ENCODE data around the gene SOX18.
A peak's percentile ranks its signal among the peaks of the same experiment; 100 is the strongest.

SOX18 gene

DNA sequence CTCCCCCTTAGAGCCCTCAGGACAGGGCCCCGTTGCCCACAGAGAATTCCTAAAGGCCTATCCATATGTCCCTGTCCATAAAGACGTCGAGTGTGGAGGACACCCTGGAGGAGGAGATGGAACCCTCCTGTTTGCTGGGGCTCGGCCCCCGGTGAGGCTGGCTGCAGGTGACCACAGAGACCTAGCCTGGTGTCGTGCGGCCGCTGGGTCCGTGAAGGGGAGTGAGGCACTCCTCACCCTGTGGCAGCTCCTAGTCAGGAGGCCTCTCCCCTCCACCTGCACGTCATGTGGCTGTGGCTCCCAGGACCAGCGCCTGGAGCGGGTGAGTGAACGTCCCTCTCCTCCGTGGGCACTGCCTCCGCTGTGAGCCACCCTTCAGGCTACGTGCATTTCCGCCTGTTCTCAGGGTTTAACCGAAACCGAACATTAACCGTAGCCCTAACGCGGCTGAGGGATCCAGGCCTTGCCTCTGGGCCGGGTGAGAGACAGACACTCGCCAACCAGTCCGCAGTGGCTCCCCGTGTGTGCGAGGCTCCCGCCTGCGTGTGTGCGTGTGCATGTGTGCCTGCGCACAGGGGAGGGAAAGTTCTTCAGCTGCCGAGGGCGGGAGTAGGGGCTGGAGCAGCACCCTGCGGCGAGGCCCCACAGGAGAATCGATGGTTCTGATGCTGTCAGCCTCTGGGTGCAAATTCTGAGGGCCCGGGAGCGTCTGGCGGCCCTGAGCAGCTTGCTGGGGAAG is 7.6 kb upstream of the SOX18 start:
- no peak for DNase-seq
- peak; percentile 40 to 54 for ATAC-seq (replicated peaks)
- H3K4me1 Mint-ChIP-seq: peaks cover 11 to 18% of the 10 kb centered on the region in 2 donors
- H3K27me3 Mint-ChIP-seq: peaks cover 26 to 39% of the 10 kb centered on the region in 2 donors
- no peak overlapping the region for H3K27ac Mint-ChIP-seq
- H3K9me3 Mint-ChIP-seq: no peaks in the 10 kb centered on the region
- H3K36me3 Mint-ChIP-seq: peaks cover 0 to 2% of the 10 kb centered on the region in 2 donors
- H3K4me3 Mint-ChIP-seq: peak overlapping the region; percentile 32 to 63

DNA sequence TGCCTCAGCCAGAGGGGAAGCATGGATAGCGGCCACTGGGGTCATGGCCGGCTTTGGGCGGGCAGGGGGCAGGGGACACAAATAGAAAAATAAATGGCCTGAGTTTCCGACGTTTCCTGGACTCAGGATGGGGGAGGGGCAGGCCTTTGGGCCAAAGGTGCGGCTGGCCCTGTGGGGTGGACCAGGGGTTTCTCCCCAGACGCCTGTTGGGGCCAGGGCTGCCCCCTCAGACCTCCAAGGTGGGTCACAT is 7.1 kb upstream of the SOX18 start:
- Mint-ChIP-seq H3K27me3 (peaks cover 31 to 44% of the 10 kb centered on the region in 2 donors), H3K27ac (no peak overlapping the region), H3K36me3 (peaks cover 0 to 2% of the 10 kb centered on the region in 2 donors), H3K4me3 (no peak overlapping the region), H3K4me1 (peaks cover 9 to 18% of the 10 kb centered on the region in 2 donors), H3K9me3 (no peaks in the 10 kb centered on the region)
- no peak for ATAC-seq (replicated peaks)
- no peak for DNase-seq

DNA sequence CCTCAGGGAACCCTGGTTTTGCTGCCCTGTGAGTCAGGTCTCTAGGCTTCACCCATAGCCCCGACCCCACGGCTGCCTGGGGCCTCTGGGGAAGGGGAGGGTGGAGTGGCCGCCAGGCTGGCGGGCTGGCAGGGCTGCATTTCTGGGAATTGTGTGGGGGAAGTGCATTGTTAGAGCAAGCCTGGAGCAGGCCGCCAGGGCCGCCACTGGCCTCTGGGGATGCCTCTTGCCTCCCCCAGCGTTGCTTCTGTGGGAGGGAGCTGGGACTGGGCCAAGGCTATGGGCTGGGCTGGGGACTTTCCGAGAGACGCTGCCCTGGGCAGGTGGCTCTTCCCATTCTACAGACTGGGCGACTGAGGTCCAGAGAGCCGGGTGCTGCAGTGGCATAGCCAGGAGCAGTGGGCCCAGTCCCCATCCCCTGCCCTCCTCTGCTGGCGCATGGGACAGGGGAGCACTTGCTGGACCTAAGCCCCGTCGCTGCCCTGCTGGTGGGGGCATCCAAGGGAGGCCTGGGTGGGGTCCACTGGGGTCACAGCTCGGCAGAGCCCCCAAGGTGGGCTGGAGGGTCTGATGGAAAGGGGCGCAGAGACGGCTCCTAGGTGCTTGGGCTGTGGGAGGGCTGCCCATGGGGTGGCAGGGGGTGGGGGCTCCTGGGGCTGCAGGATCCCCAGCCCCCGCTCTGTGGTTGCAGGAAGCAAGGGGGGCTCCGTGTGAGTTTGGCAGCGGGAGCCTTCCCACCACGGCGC is 6.6 kb upstream of the SOX18 start:
- ATAC-seq (replicated peaks): no peak
- Mint-ChIP-seq H3K4me1 (peaks cover 9 to 18% of the 10 kb centered on the region in 2 donors), H3K27ac (no peak overlapping the region), H3K27me3 (peaks cover 34 to 49% of the 10 kb centered on the region in 2 donors), H3K4me3 (no peak overlapping the region), H3K36me3 (peaks cover 0 to 2% of the 10 kb centered on the region in 2 donors), H3K9me3 (no peaks in the 10 kb centered on the region)
- DNase-seq: no peak

DNA sequence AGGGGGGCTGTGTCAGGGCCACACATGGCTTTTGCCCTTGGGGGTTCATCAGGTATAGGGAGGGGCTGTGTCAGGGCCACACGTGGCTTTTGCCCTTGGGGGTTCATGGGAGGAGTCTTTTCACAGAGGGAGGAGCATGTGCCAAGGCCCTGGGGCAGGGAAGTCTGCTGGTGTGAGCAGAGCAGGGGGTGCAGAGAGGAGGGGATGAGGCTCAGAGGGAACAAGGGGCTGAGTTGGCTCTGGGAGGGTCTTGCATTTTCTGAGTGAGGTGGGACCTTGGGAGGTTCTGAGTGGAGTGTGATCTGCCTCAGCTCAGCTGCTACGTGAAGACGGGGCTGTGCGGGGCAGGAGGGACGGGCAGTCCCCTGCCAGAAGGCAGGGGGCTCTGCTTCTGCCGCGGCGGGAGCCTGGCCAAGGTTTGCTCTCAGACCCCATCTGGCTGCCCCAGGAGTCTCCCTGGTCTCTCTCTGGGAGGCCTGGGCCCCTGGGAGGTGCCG is 6.0 kb upstream of the SOX18 start:
- no peak for DNase-seq
- Mint-ChIP-seq H3K4me1 (peaks cover 9 to 23% of the 10 kb centered on the region in 2 donors), H3K27ac (no peak overlapping the region), H3K36me3 (peaks cover 0 to 2% of the 10 kb centered on the region in 2 donors), H3K9me3 (no peaks in the 10 kb centered on the region), H3K4me3 (no peak overlapping the region), H3K27me3 (peaks cover 40 to 55% of the 10 kb centered on the region in 2 donors)
- no peak for ATAC-seq (replicated peaks)

DNA sequence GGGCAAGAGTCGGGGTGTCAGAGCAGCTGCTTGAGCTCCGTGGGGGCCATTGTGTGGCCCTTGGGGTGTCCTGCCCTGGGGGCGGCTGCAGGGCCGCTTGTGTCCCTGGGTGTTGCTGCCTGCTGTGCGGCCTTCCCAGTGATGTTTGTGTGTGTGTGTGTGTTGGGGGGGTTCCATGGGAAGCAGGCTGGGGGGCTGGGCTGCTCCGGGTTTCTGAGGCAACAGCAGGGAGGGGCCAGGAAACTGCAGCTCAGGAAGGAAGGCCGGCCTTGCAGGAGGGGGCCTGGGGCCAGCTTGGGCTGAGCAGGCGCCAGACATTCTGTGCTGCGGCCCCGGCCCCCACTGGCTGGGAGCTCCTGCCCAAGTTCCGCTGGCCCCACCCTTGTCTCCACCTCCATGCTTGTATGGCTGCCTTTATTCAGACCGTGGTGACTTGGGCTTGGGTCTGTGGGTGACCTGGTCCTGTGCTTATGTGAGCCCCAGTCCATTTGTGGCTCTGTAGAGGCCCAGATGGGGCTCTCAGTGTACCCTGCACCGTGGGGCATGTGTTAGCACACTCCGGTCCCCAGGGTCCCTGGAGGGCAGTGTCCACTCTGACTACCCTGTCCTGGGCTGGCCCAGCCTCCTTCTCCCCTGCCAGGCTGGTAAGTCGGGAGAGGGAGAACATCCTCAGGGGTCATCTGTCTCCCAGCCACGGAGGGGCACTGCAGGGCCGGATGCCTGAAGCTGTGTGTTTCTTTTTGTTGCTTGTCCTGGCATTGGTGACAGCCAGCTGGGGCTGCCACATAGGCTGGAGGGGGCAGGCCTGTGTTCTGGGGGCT is 4.6 kb upstream of the SOX18 start:
- H3K4me1 Mint-ChIP-seq: peaks cover 9 to 24% of the 10 kb centered on the region in 2 donors
- no peak overlapping the region for H3K27ac Mint-ChIP-seq
- no peak overlapping the region for H3K4me3 Mint-ChIP-seq
- DNase-seq (no peak), ATAC-seq (replicated peaks) (peak in 1 of 2 donors; percentile 8)
- no peaks in the 10 kb centered on the region for H3K9me3 Mint-ChIP-seq
- peaks cover 47 to 66% of the 10 kb centered on the region in 2 donors for H3K27me3 Mint-ChIP-seq
- peaks cover 0 to 2% of the 10 kb centered on the region in 2 donors for H3K36me3 Mint-ChIP-seq

DNA sequence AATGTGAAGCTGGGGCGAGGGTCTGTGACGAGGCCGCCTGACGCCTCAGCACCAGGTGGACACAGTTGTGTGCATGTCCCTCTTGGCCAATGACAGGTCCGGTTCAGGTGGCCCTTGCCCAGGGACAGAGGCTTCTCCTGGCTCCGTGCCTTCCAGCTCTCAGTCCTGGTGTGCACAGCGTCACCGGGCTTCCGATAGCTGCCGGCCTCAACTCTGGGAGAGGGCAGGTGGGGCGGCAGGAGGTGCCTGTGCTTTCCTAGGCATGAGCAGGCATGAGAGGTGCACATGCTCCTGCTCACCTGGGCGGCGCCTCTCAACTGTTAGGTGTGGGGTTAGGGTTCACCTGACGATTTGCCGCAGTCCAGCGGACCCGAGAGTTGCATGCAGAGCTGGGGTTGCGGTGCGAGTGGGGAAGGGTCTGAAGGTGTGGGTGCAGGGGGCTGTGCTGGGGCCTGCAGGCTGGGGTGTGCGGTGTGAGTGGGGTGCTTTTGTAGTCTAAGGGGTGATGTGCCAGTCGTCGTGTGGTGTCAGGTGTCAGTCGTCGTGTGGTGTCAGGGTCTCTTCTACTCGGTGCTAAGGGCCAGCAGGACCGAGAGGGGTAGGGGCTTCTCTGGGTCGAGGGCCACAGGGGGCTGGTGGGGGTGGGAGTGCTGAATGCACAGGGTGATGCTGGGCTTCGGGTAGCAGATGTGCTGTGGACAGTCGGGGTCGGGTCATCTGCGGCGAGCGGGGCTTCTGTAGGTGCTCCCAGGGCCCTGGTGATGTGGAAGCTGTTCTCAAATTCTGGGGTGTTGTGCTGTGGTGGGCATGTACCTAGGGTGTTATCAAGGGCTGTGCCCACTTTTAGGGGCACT is 3.8 kb upstream of the SOX18 start:
- no peak for ATAC-seq (replicated peaks)
- Mint-ChIP-seq H3K4me3 (no peak overlapping the region), H3K27me3 (peaks cover 49 to 69% of the 10 kb centered on the region in 2 donors), H3K36me3 (peaks cover 0 to 4% of the 10 kb centered on the region in 2 donors), H3K9me3 (no peaks in the 10 kb centered on the region), H3K4me1 (peaks cover 8 to 21% of the 10 kb centered on the region in 2 donors), H3K27ac (no peak overlapping the region)
- DNase-seq: no peak

DNA sequence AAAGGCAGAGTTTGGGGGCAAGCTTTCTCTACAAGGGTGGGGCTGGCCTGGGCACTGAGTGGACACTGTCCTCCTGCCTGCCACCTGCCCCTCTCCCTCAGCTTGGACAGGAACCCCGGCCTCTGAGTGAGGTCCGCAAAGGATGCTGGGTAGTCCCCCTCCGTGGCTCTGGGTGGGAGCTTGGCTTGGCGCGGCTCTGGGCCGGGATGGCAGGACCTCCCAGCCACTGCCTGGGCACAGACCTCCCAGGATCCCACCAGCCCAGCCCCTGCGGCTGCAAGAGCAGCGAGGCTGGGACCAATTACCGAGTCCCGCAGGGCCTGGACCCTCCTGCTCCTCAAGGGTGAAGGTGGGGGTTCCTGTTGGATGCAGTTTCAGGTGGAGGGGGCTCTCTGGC is 2.9 kb upstream of the SOX18 start:
- ATAC-seq (replicated peaks) (no peak), DNase-seq (no peak)
- H3K27me3 Mint-ChIP-seq: peaks cover 52 to 76% of the 10 kb centered on the region in 2 donors
- H3K36me3 Mint-ChIP-seq: peaks cover 0 to 4% of the 10 kb centered on the region in 2 donors
- H3K4me1 Mint-ChIP-seq: peaks cover 5 to 12% of the 10 kb centered on the region in 2 donors
- H3K4me3 Mint-ChIP-seq: no peak overlapping the region
- no peaks in the 10 kb centered on the region for H3K9me3 Mint-ChIP-seq
- no peak overlapping the region for H3K27ac Mint-ChIP-seq

DNA sequence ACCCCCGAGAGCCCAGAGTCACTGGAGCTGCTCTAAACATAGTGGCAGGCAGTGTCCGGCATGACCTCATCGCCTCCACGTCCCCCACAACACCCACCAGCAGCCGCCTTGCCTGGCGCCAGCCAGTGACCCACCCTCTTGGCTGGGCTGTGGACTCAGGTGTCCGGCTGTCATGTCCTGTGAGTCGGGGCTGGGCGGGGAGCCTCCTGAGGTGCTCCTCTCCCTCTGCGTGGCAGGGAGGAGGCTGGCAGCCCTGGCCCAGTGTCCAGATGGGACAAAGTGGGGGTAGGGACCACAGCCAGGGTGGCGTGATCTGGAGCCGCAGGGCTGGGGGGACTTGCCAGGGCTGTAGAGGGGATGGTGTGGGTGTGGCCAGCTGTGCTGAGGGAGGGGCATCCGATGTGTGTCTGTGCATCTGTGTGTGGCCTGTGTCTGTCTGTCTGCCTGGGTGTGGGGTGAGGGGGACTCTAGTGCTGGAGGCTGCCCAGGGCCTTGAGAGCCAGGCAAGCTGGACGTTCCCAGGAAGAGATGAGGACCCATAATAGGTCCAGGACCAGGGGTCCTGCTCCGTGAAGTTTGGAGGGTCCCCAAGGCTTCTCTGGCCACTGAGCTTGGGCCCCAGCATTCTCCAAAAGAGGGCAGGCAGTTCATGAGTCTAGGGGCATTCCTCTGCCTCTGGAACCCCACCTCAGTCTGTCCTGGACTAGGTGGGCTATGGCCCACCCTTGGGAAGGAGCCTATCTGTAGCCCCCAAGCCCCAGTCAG is 2.3 kb upstream of the SOX18 start:
- H3K4me1 Mint-ChIP-seq: peaks cover 2 to 7% of the 10 kb centered on the region in 2 donors
- H3K4me3 Mint-ChIP-seq: no peak overlapping the region
- H3K36me3 Mint-ChIP-seq: peaks cover 0 to 4% of the 10 kb centered on the region in 2 donors
- H3K9me3 Mint-ChIP-seq: no peaks in the 10 kb centered on the region
- peaks cover 57 to 82% of the 10 kb centered on the region in 2 donors for H3K27me3 Mint-ChIP-seq
- no peak overlapping the region for H3K27ac Mint-ChIP-seq
- ATAC-seq (replicated peaks) (no peak), DNase-seq (no peak)

DNA sequence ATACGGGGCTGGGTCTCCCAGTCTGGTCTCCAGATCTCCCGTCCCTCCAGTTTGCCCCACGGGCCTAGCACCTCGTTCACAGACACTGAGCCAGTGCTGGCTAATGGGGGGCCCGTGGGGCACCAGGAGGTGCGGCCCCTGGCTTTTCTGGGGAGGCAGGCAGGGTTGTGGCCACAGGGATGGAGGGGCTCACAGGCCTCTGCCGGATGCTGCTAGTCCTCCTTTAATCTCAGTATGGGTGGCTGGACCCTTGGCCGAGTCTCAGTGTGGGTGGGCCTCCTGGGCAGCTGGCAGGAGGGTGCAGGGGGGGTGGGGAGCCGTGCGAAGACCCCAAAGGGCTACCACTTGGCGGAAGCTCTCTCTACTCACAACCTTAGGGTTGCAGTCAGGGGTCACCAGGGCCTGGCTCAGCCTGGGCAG is 1.6 kb upstream of the SOX18 start:
- H3K4me3 Mint-ChIP-seq: no peak overlapping the region
- H3K27ac Mint-ChIP-seq: no peak overlapping the region
- peaks cover 0 to 4% of the 10 kb centered on the region in 2 donors for H3K36me3 Mint-ChIP-seq
- peaks cover 2 to 7% of the 10 kb centered on the region in 2 donors for H3K4me1 Mint-ChIP-seq
- DNase-seq: no peak
- ATAC-seq (replicated peaks): no peak
- H3K27me3 Mint-ChIP-seq: peaks cover 64 to 86% of the 10 kb centered on the region in 2 donors
- H3K9me3 Mint-ChIP-seq: no peaks in the 10 kb centered on the region

DNA sequence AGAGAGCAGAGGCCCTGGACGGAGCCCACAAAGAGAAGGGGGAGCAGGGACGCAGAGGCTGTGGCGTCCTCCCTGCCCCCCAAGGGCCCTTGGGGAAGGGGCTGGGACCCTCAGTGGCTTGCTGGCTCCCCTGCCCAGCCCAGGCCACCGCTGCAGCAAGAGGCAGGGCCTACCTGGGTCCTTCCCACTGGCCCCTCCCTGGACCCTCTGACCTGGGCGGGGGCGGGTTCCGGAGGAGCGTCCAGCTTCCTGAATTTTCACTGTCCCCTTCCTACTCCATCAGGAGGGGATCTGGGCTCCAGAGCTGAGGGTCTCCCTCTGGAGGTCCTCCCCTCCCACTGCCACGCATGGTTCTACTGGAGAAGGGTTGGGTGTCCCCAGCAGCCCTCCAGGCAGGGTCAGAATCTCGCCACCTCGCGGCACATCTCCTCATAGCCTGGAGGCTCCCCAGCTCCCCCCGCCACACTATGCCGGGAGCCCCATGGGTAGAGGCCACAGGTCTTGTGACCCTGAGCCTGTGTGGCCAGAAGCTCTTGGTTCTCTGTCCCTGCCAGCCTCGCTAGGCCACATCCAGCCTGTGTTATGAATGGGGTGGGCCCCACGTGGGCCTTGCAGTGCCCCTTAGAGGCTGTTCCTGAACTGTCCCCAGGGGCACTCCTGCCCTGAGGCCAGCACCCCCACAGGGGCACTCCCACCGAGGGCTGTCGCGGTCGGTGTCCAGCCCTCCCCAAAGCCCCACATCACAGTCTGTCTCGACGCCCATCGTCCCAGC is 1.0 kb upstream of the SOX18 start:
- peaks cover 0 to 4% of the 10 kb centered on the region in 2 donors for H3K36me3 Mint-ChIP-seq
- ATAC-seq (replicated peaks) (peak in 1 of 2 donors; percentile 15), DNase-seq (no peak)
- peaks cover 68 to 86% of the 10 kb centered on the region in 2 donors for H3K27me3 Mint-ChIP-seq
- H3K27ac Mint-ChIP-seq: peak overlapping the region; percentile 62
- no peaks in the 10 kb centered on the region for H3K9me3 Mint-ChIP-seq
- H3K4me1 Mint-ChIP-seq: peaks cover 2 to 7% of the 10 kb centered on the region in 2 donors
- H3K4me3 Mint-ChIP-seq: peak overlapping the region; percentile 50 to 55

DNA sequence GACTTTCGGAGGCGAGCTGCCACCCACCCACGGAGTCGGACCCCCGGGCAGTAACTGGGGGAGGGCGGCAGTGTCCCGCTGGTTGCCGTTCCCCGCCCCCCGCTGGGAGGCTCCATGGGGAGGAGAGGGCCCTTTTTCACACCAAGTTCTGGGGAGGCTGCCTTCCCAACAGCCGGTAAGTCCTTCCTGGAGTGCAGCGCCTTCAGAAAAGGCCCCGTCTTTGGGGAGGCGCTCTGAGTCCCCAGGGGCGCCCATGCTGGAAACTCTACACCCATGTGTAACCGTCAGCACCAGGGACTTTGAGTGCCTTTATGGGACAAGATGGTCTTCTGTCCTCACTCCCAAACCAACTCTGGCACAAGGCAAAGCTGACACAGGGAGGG is 430 bp upstream of the SOX18 start:
- peak overlapping the region; percentile 48 to 71 for H3K4me3 Mint-ChIP-seq
- peaks cover 67 to 86% of the 10 kb centered on the region in 2 donors for H3K27me3 Mint-ChIP-seq
- no peaks in the 10 kb centered on the region for H3K9me3 Mint-ChIP-seq
- peak overlapping the region; percentile 47 for H3K27ac Mint-ChIP-seq
- DNase-seq: no peak
- peaks cover 2 to 7% of the 10 kb centered on the region in 2 donors for H3K4me1 Mint-ChIP-seq
- peaks cover 0 to 1% of the 10 kb centered on the region in 2 donors for H3K36me3 Mint-ChIP-seq
- ATAC-seq (replicated peaks): no peak

DNA sequence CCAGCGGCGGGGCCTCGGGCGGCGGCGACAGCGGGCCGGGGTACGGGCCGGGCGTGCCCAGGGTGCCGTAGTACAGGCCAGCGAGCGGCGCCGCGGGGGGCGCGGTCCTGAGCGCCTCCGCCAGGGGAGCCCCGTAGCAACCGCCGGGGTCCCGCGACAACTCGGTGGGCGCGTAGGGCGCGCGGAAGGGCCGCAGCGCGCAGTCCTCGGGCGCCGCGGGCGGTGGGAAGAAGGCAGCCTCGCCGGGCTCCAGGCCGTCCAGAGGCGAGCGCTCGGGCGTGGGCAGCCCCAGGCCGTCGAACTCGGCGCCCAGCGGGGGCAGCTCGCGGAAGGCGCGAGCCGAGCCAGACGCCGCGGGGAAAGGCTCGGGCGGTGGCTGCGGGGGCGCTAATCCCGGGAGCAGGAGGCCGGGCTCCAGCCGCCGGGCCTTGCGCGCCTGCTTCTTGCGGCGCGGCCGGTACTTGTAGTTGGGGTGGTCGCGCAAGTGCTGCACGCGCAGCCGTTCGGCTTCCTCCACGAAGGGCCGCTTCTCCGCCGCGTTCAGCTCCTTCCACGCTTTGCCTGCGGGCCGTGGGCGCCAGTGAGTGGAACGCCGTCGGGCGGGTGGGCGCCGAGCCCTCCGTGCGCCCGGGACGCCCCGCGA is 916 bp downstream of the SOX18 start:
- Mint-ChIP-seq H3K27ac (no peak overlapping the region), H3K4me3 (no peak overlapping the region), H3K36me3 (peaks cover 0 to 1% of the 10 kb centered on the region in 2 donors), H3K9me3 (no peaks in the 10 kb centered on the region), H3K4me1 (peaks cover 3 to 7% of the 10 kb centered on the region in 2 donors), H3K27me3 (peaks cover 62 to 81% of the 10 kb centered on the region in 2 donors)
- DNase-seq: no peak
- no peak for ATAC-seq (replicated peaks)
